Neutrophil (primary cell): Measurements from ENCODE around the gene IFIT1.
"Not testable (repeated sequence)": the region's sequence is repeated elsewhere in the genome, so short reads cannot be mapped to it uniquely, and the experiment has no call there.

Experiments
- H3K27ac ChIP-seq: fragments of 200-600 bp; sonication (generic); 2 replicates; pipeline ENCODE4 v1.5.1; 2016; ENCODE audit warnings: mild to moderate bottlenecking, moderate library complexity
- H3K27me3 ChIP-seq: fragments of 200-600 bp; sonication (generic); 2 replicates; pipeline ENCODE4 v1.6.0; 2016; ENCODE audit warnings: mild to moderate bottlenecking
- H3K36me3 ChIP-seq: fragments of 200-600 bp; sonication (generic); 2 replicates; pipeline ENCODE4 v1.5.1; 2017
- H3K4me1 ChIP-seq, 2 experiments: fragments of 200-600 bp in 1 of 2; sonication (generic) in 1 of 2; 1 replicate in 1 of 2; 2 replicates in 1 of 2; pipeline versions ENCODE4 v1.5.1 to v1.6.1; 2013 to 2016; ENCODE audit warnings: low read depth in 1 of 2, low read length in 1 of 2, mild to moderate bottlenecking in 1 of 2, moderate library complexity in 1 of 2; ENCODE audit not compliant: control insufficient read depth in 1 of 2, insufficient read depth in 1 of 2
- H3K4me3 ChIP-seq, 2 experiments: fragments of 200-600 bp in 1 of 2; sonication (generic) in 1 of 2; 1 replicate in 1 of 2; 2 replicates in 1 of 2; pipeline ENCODE4 v1.5.1; 2013 to 2016; ENCODE audit warnings: low read depth in 1 of 2, low read length in 1 of 2, mild to moderate bottlenecking in 1 of 2, moderate library complexity in 1 of 2
- H3K9me3 ChIP-seq: fragments of 200-600 bp; sonication (generic); 2 replicates; pipeline ENCODE4 v1.5.1; 2016
- CTCF ChIP-seq: fragments of 200-600 bp; sonication (generic); IDR thresholded peaks from 2 replicates; pipeline ENCODE4 v1.5.1; 2016; ENCODE audit warnings: antibody characterized with exemption

IFIT1 gene

GRCh38 chr10:89395141-89395540 is 2.7 kb downstream of the IFIT1 start:
- no peak overlapping the region for H3K27ac ChIP-seq
- no peak overlapping the region for H3K4me3 ChIP-seq
- H3K4me1 ChIP-seq = peaks cover 22 to 28% of the 10 kb centered on the region in 2 experiments
- TF ChIP-seq CTCF = no peak
- no peaks in the 10 kb centered on the region for H3K9me3 ChIP-seq
- H3K36me3 ChIP-seq = no peaks in the 10 kb centered on the region
- H3K27me3 ChIP-seq = no peaks in the 10 kb centered on the region

GRCh38 chr10:89398003-89398749 is 5.8 kb downstream of the IFIT1 start:
- Histone ChIP-seq H3K4me3 (no peak overlapping the region), H3K27ac (no peak overlapping the region), H3K4me1 (peaks cover 8 to 10% of the 10 kb centered on the region in 2 experiments), H3K27me3 (no peaks in the 10 kb centered on the region), H3K36me3 (peaks cover 6% of the 10 kb centered on the region), H3K9me3 (no peaks in the 10 kb centered on the region)
- TF ChIP-seq CTCF = no peak

GRCh38 chr10:89399956-89400355 is 7.5 kb downstream of the IFIT1 start:
- H3K36me3 ChIP-seq = peaks cover 6% of the 10 kb centered on the region
- H3K9me3 ChIP-seq = no peaks in the 10 kb centered on the region
- no peak overlapping the region for H3K4me3 ChIP-seq
- no peaks in the 10 kb centered on the region for H3K27me3 ChIP-seq
- H3K4me1 ChIP-seq = no peaks in the 10 kb centered on the region
- TF ChIP-seq CTCF = no peak
- H3K27ac ChIP-seq = no peak overlapping the region

GRCh38 chr10:89403043-89403442 is 10.6 kb downstream of the IFIT1 start:
- Histone ChIP-seq H3K27me3 (no peaks in the 10 kb centered on the region), H3K27ac (no peak overlapping the region), H3K36me3 (peaks cover 6% of the 10 kb centered on the region)

GRCh38 chr10:89404104-89405047 is 12.0 kb downstream of the IFIT1 start:
- TF ChIP-seq CTCF = no peak
- Histone ChIP-seq H3K27ac (no peak overlapping the region), H3K9me3 (no peaks in the 10 kb centered on the region), H3K4me1 (no peaks in the 10 kb centered on the region), H3K27me3 (no peaks in the 10 kb centered on the region), H3K36me3 (peaks cover 6% of the 10 kb centered on the region), H3K4me3 (no peak overlapping the region)

More at GRCh38 chr10:89403043-89403442, 10.6 kb downstream of the IFIT1 start:
- no peak overlapping the region for H3K4me3 ChIP-seq
- no peaks in the 10 kb centered on the region for H3K9me3 ChIP-seq
- no peaks in the 10 kb centered on the region for H3K4me1 ChIP-seq
- no peak for TF ChIP-seq CTCF

GRCh38 chr10:89406178-89406577 is 13.8 kb downstream of the IFIT1 start:
- H3K4me1 ChIP-seq, H3K36me3 ChIP-seq, H3K4me3 ChIP-seq, H3K9me3 ChIP-seq, H3K27me3 ChIP-seq, H3K27ac ChIP-seq: not testable (repeated sequence)

- not testable (repeated sequence) for H3K4me1 ChIP-seq, H3K27me3 ChIP-seq, H3K9me3 ChIP-seq, H3K4me3 ChIP-seq, H3K27ac ChIP-seq, H3K36me3 ChIP-seq
Measured at GRCh38 chr10:89407792-89408191, 15.4 kb downstream of the IFIT1 start.

- not testable (repeated sequence) for H3K27ac ChIP-seq, H3K4me1 ChIP-seq, H3K36me3 ChIP-seq, H3K4me3 ChIP-seq, H3K9me3 ChIP-seq, H3K27me3 ChIP-seq
Measured at GRCh38 chr10:89409282-89409681, 16.9 kb downstream of the IFIT1 start.
